HL-60 (cell line): ENCODE measurements around the gene ARPP21.

ENCODE experiments used
- DNase-seq, 2 experiments: peaks; one replicate each; pipeline ENCODE4 v3.0.0-alpha.2; 2010 to 2020; ENCODE audit warnings: low read depth in 1 of 2, low spot score in 1 of 2
- H3K27ac ChIP-seq: fragments of 250-450 bp; sonication (Bioruptor Pico); replicated peaks from 2 replicates; pipeline ENCODE4 v1.5.1; 2020; ENCODE audit warnings: mild to moderate bottlenecking, moderate library complexity
- H3K27me3 ChIP-seq: fragments of 250-450 bp; sonication (Bioruptor Pico); 2 replicates; pipeline ENCODE4 v1.5.1; 2021; ENCODE audit warnings: mild to moderate bottlenecking, moderate library complexity; ENCODE audit not compliant: insufficient read depth, poor library complexity, severe bottlenecking
- H3K4me3 ChIP-seq: replicated peaks from 2 replicates; pipeline ENCODE4 v1.5.1; 2011; ENCODE audit warnings: mild to moderate bottlenecking, control low read depth, low read length; ENCODE audit not compliant: insufficient read depth
- GABPA ChIP-seq: IDR thresholded peaks from 2 replicates; pipeline ENCODE4 v1.6.1; 2012; ENCODE audit warnings: low read depth
- POLR2AphosphoS5 ChIP-seq: IDR thresholded peaks from 2 replicates; pipeline ENCODE4 v1.6.1; 2012; ENCODE audit warnings: low read depth
- REST ChIP-seq: IDR thresholded peaks from 2 replicates; pipeline ENCODE4 v1.6.1; 2012; ENCODE audit warnings: low read depth; ENCODE audit not compliant: insufficient replicate concordance
- SPI1 ChIP-seq: IDR thresholded peaks from 2 replicates; pipeline ENCODE4 v1.6.1; 2012; ENCODE audit warnings: low read depth, mild to moderate bottlenecking, borderline replicate concordance
- TF ChIP-seq, protein P1 (sequence below): IDR thresholded peaks from one replicate; pipeline ENCODE4 v1.5.1; 2011; ENCODE audit warnings: low read length, control low read depth, inconsistent platforms; ENCODE audit not compliant: insufficient read depth

The ARPP21 gene

DNA sequence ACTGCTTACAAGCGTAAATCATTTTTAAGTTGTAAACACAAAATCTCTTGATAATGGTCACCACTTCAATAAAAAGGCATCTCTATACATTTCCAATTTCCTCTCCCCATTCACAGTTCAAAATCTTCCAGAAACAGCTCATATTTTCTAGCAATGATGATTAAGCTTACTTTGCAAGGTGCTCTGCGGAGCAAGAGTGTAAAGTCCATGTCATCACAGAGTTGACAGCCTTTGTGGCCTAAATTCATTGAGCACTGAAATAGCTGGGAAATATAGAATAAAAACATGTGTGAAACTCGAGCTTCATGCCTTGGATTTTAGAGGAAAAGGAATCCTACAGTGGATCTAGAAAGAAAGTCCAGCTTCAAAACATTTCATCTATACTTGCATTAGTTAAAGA lies 41.8 kb upstream of the ARPP21 start:
- DNase-seq = no peak
- no peak overlapping the region for H3K27ac ChIP-seq
- H3K27me3 ChIP-seq = no peaks in the 10 kb centered on the region
- TF ChIP-seq POLR2AphosphoS5 (no peak), SPI1 (no peak), GABPA (no peak), REST (no peak)
- TF ChIP-seq, protein P1, sequence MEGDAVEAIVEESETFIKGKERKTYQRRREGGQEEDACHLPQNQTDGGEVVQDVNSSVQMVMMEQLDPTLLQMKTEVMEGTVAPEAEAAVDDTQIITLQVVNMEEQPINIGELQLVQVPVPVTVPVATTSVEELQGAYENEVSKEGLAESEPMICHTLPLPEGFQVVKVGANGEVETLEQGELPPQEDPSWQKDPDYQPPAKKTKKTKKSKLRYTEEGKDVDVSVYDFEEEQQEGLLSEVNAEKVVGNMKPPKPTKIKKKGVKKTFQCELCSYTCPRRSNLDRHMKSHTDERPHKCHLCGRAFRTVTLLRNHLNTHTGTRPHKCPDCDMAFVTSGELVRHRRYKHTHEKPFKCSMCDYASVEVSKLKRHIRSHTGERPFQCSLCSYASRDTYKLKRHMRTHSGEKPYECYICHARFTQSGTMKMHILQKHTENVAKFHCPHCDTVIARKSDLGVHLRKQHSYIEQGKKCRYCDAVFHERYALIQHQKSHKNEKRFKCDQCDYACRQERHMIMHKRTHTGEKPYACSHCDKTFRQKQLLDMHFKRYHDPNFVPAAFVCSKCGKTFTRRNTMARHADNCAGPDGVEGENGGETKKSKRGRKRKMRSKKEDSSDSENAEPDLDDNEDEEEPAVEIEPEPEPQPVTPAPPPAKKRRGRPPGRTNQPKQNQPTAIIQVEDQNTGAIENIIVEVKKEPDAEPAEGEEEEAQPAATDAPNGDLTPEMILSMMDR = no peak
- no peak overlapping the region for H3K4me3 ChIP-seq

DNA sequence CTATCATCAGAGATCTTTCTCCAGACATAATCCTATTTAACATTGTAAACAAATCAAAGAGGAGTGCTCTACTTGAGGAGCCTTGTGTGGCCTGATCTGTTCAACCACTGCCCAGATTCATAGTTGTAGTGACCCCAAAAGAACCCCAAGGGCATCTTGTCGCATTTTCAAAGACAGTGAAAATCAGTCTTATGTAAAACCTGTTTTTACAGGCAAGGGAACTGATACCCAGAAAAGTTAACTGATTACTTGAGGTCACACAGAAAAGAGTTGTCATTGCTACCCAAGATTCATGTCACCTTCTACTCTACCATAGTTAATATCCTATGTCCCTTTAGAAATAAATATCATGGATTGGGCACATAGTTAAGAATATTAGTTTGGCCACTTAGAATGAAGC lies 40.5 kb upstream of the ARPP21 start:
- Histone ChIP-seq H3K4me3 (no peak overlapping the region), H3K27ac (no peak overlapping the region), H3K27me3 (no peaks in the 10 kb centered on the region)
- DNase-seq = no peak
- no peak for TF ChIP-seq POLR2AphosphoS5
- TF ChIP-seq, protein P1 = no peak
- TF ChIP-seq SPI1 = no peak
- TF ChIP-seq REST = no peak
- no peak for TF ChIP-seq GABPA

DNA sequence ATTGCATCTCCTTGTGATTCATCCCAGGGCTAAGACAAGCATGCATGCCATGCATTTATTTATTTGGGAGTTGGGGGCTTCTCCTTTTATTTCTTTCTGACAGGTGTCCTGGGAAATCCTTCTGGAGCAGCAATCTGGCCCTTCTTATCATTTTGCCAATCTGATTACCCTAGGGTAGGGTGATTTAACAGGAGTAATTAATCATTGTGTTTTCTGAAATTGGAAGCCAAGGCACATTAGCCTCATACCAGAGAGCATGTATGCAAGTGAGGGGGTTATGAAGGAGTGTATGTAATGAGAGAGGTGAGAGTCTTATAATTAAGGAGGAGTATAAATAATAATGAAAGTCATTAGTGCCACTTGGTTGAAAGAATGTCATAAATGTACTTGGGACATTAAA lies 37.4 kb upstream of the ARPP21 start:
- Histone ChIP-seq H3K27ac (no peak overlapping the region), H3K4me3 (no peak overlapping the region), H3K27me3 (no peaks in the 10 kb centered on the region)
- TF ChIP-seq SPI1 (no peak), GABPA (no peak), POLR2AphosphoS5 (no peak), REST (no peak)
- TF ChIP-seq, protein P1 = no peak
- no peak for DNase-seq
